ENCODE results near the gene DNAAF5.

DNAAF5 gene

GRCh38 chr7:765383-765782 is 38.9 kb downstream of the DNAAF5 start:
- no peak for DNase-seq (ENCODE audit: low read depth in 2 of 2, low spot score in 1 of 2)

GRCh38 chr7:767580-767940 is 41.1 kb downstream of the DNAAF5 start:
- DNase-seq (ENCODE audit: low read depth in 2 of 2, low spot score in 1 of 2), result no peak

- no peak for DNase-seq (ENCODE audit: low read depth in 2 of 2, low spot score in 1 of 2)
These were observed 41.6 kb downstream of the DNAAF5 start for GRCh38 chr7:767941-768731.

- no peak for DNase-seq (ENCODE audit: low read depth in 2 of 2, low spot score in 1 of 2)
These were observed 42.5 kb downstream of the DNAAF5 start for GRCh38 chr7:768881-769504.

- no peak for DNase-seq (ENCODE audit: low read depth in 2 of 2, low spot score in 1 of 2)
These were observed 43.8 kb downstream of the DNAAF5 start for GRCh38 chr7:770336-770735.

- DNase-seq (ENCODE audit: low read depth in 2 of 2, low spot score in 1 of 2), result no peak
These were observed 44.3 kb downstream of the DNAAF5 start for GRCh38 chr7:770741-771166.

GRCh38 chr7:771234-772004 is 44.9 kb downstream of the DNAAF5 start:
- no peak for DNase-seq (ENCODE audit: low read depth in 2 of 2, low spot score in 1 of 2)

- no peak for DNase-seq (ENCODE audit: low read depth in 2 of 2, low spot score in 1 of 2)
These were observed 45.5 kb downstream of the DNAAF5 start for GRCh38 chr7:772005-772294.

- no peak for DNase-seq (ENCODE audit: low read depth in 2 of 2, low spot score in 1 of 2)
These were observed 45.9 kb downstream of the DNAAF5 start for GRCh38 chr7:772392-772791.

GRCh38 chr7:772861-773621 is 46.5 kb downstream of the DNAAF5 start:
- DNase-seq (ENCODE audit: low read depth in 2 of 2, low spot score in 1 of 2), result no peak

- no peak for DNase-seq (ENCODE audit: low read depth in 2 of 2, low spot score in 1 of 2)
These were observed 47.1 kb downstream of the DNAAF5 start for GRCh38 chr7:773622-773915.

GRCh38 chr7:774161-775109 is 47.9 kb downstream of the DNAAF5 start:
- DNase-seq (ENCODE audit: low read depth in 2 of 2, low spot score in 1 of 2), result peak; percentile 8 to 41

- DNase-seq (ENCODE audit: low read depth in 2 of 2, low spot score in 1 of 2), result no peak
These were observed 49.9 kb downstream of the DNAAF5 start for GRCh38 chr7:776381-776780.

- no peak for DNase-seq (ENCODE audit: low read depth in 2 of 2, low spot score in 1 of 2)
These were observed 50.7 kb downstream of the DNAAF5 start for GRCh38 chr7:776992-777727.

- DNase-seq (ENCODE audit: low read depth in 2 of 2, low spot score in 1 of 2), result no peak
These were observed 51.2 kb downstream of the DNAAF5 start for GRCh38 chr7:777728-778078.

- DNase-seq (ENCODE audit: low read depth in 2 of 2, low spot score in 1 of 2), result no peak
These were observed 51.9 kb downstream of the DNAAF5 start for GRCh38 chr7:778271-778967.

GRCh38 chr7:778968-779451 is 52.5 kb downstream of the DNAAF5 start:
- no peak for DNase-seq (ENCODE audit: low read depth in 2 of 2, low spot score in 1 of 2)

- no peak for DNase-seq (ENCODE audit: low read depth in 2 of 2, low spot score in 1 of 2)
These were observed 53.0 kb downstream of the DNAAF5 start for GRCh38 chr7:779480-779879.

GRCh38 chr7:780081-780480 is 53.6 kb downstream of the DNAAF5 start:
- no peak for DNase-seq (ENCODE audit: low read depth in 2 of 2, low spot score in 1 of 2)
